ENCODE measurements around the gene POU5F1. TPM values are rescaled to one million over a fixed set of nuclear protein-coding genes. Genes with fewer than 3 reads are reported as not detected.
"Not testable (repeated sequence)": the region's sequence is repeated elsewhere in the genome, so short reads cannot be mapped to it uniquely, and the experiment has no call there.

POU5F1 gene
- total RNA-seq, 6 donors from 2014 or later = 4.1 to 13.6 (median 5.7) TPM

DNA sequence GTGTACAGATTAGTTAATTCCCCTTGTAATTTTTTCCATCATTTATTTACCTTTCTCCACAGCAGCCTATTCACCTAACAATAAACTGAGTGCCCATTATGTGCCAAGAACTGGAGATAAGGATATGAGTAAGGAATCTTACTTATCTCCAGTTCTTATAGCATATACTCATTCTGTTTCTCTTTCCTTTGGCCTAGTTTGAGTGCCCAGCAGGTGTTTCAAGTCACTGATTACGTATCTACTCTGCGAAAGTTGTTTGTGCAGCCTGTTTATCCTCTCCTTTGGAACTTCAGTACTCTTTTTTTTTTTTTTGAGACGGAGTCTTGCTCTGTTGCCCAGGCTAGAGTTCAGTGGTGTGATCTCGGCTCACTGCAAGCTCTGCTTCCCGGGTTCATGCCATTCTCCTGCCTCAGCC lies 17.3 kb upstream of the POU5F1 start:
- H3K4me3 ChIP-seq = no peak overlapping the region
- WGBS, 2 donors = 60 to 66% methylated on average over 5 of the region's 5 CpGs
- TF ChIP-seq EP300 (IDR thresholded peaks at IDR 0.05) (no peak), POLR2AphosphoS5 (IDR thresholded peaks at IDR 0.05) (no peak), POLR2A (IDR thresholded peaks at IDR 0.05) (no peak)
- TF ChIP-seq, protein P1, sequence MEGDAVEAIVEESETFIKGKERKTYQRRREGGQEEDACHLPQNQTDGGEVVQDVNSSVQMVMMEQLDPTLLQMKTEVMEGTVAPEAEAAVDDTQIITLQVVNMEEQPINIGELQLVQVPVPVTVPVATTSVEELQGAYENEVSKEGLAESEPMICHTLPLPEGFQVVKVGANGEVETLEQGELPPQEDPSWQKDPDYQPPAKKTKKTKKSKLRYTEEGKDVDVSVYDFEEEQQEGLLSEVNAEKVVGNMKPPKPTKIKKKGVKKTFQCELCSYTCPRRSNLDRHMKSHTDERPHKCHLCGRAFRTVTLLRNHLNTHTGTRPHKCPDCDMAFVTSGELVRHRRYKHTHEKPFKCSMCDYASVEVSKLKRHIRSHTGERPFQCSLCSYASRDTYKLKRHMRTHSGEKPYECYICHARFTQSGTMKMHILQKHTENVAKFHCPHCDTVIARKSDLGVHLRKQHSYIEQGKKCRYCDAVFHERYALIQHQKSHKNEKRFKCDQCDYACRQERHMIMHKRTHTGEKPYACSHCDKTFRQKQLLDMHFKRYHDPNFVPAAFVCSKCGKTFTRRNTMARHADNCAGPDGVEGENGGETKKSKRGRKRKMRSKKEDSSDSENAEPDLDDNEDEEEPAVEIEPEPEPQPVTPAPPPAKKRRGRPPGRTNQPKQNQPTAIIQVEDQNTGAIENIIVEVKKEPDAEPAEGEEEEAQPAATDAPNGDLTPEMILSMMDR (IDR thresholded peaks at IDR 0.05) = no peak
- H3K9me3 ChIP-seq = no peaks in the 10 kb centered on the region
- H3K4me1 ChIP-seq = peaks cover 0 to 10% (median 2%) of the 10 kb centered on the region in 4 donors
- H3K27ac ChIP-seq = peak overlapping the region in 1 of 4 donors; percentile 84
- no peaks in the 10 kb centered on the region for H3K27me3 ChIP-seq
- ATAC-seq (ENCODE audit: low FRiP score in 2 of 2) (no peak), DNase-seq (no peak)
- H3K36me3 ChIP-seq = no peaks in the 10 kb centered on the region

DNA sequence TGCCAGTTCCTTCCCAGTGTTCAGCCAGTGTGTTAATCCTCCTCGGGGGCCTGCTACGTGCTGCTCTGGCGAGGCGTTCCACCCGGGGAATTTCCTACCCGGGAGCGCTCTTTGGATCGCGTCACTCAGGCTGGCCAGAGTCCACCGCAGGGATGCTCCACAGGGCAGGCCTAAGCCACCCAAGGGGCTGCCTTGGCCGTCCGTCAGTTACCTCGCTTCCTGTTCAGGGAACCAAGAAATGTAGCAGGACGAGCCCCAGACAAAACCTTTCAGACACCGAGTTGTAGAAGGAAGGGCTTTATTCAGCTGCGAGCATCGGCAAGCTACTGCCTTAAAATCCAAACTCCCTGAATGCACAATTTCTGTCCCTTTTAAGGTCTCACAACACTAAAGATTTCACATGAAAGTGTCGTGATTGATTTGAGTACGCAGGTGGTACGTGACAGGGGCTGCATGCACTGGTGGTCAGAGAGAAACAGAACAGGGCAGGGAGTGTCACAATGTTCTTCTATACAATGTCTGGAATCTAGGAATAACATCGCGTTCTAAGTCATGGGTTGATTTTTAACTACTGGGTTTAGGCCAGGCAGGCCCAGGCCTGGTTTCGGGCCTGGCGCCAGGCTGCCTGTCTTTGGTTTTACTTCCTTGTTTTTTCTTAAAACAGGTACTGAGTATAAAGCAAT lies 15.7 kb upstream of the POU5F1 start:
- WGBS, 2 donors = 68 to 75% methylated on average over 21 to 24 of the region's 24 CpGs
- H3K9me3 ChIP-seq = no peaks in the 10 kb centered on the region
- TF ChIP-seq, protein P1 (IDR thresholded peaks at IDR 0.05) = no peak
- TF ChIP-seq POLR2A (IDR thresholded peaks at IDR 0.05) (peak in 1 of 4 donors; percentile 33), POLR2AphosphoS5 (IDR thresholded peaks at IDR 0.05) (peak in 1 of 2 donors; percentile 31), EP300 (IDR thresholded peaks at IDR 0.05) (no peak)
- ATAC-seq (ENCODE audit: low FRiP score in 2 of 2) (no peak), DNase-seq (peak; percentile 58 to 61)
- H3K4me1 ChIP-seq = peaks cover 0 to 10% (median 2%) of the 10 kb centered on the region in 4 donors
- H3K4me3 ChIP-seq = peak overlapping the region; percentile 4 to 38 (median 22)
- H3K36me3 ChIP-seq = no peaks in the 10 kb centered on the region
- H3K27ac ChIP-seq = peak overlapping the region; percentile 73 to 84 (median 78)
- H3K27me3 ChIP-seq = no peaks in the 10 kb centered on the region

DNA sequence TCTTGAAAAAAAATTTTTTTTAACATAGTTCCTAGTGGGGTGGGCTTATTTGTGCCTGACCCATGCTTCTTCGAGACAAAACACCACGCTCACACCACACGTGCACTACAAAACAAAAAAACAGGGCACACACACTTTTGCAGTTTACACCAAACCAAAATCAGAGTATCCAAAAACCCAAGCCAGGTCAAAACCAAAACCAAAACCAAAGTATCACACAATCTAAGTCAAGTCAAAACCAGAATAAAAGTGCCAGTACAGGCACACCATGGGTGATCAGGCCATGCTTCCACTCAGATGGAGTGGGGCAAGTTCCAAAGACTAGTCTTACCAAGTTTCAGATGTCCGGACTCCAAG lies 15.2 kb upstream of the POU5F1 start:
- H3K36me3 ChIP-seq; ATAC-seq (ENCODE audit: low FRiP score in 2 of 2); DNase-seq; H3K27me3 ChIP-seq; H3K9me3 ChIP-seq: not testable (repeated sequence)
- WGBS, 2 donors = 60 to 67% methylated on average over 4 of the region's 4 CpGs
- peaks cover 0 to 13% (median 2%) of the 10 kb centered on the region in 4 donors for H3K4me1 ChIP-seq
- H3K4me3 ChIP-seq = peak overlapping the region; percentile 4 to 38 (median 22)
- peak overlapping the region; percentile 73 to 84 (median 78) for H3K27ac ChIP-seq

DNA sequence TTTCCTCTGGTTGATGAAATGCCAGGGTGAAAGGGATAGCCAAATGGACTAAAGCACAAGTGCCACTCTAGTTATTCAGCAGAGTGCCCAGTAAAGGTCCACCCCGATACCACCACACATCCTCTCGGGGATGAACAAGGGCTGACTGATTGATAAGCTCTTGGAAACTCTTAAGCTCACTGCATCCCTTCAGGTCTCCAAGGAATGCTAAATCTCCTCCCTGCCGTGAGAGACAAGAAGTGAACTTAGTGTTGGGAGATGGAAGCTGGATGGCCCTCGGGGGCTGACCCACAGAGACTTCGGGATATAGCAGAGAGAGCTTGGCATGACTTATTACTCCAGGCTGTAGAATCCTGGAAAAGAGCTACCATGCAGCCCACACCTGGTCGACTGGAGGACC lies 13.4 kb upstream of the POU5F1 start:
- not testable (repeated sequence) for DNase-seq; H3K27ac ChIP-seq; H3K27me3 ChIP-seq; H3K36me3 ChIP-seq; ATAC-seq (ENCODE audit: low FRiP score in 2 of 2); H3K9me3 ChIP-seq
- peak overlapping the region in 1 of 4 donors; percentile 5 for H3K4me3 ChIP-seq
- WGBS, 2 donors = 81 to 83% methylated on average over 6 of the region's 6 CpGs
- peaks cover 0 to 22% (median 3%) of the 10 kb centered on the region in 4 donors for H3K4me1 ChIP-seq

DNA sequence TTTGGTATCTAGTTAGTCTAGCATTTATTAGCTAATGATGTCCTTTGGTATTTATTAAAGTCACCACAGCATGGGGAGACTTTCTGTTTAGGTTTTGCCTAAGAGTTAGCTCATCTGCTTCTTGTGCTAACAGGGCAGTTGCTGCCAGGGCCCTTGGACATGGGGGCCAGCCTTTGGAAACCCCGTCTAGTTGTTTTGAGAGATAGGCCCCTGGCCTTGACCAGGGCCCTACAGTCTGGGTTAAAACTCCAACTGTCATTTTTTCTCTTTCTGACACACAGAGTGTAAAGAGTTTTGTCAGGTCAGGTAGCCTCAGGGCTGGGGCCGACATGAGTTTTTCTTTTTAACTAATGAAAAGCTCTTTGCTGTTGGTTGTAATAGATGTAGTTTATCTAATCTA lies 12.8 kb upstream of the POU5F1 start:
- ATAC-seq (ENCODE audit: low FRiP score in 2 of 2); H3K27ac ChIP-seq; H3K36me3 ChIP-seq; H3K9me3 ChIP-seq; H3K4me3 ChIP-seq; H3K27me3 ChIP-seq; DNase-seq: not testable (repeated sequence)
- WGBS, 2 donors = 50 to 74% methylated on average over 2 of the region's 2 CpGs
- H3K4me1 ChIP-seq = peaks cover 0 to 28% (median 6%) of the 10 kb centered on the region in 4 donors

DNA sequence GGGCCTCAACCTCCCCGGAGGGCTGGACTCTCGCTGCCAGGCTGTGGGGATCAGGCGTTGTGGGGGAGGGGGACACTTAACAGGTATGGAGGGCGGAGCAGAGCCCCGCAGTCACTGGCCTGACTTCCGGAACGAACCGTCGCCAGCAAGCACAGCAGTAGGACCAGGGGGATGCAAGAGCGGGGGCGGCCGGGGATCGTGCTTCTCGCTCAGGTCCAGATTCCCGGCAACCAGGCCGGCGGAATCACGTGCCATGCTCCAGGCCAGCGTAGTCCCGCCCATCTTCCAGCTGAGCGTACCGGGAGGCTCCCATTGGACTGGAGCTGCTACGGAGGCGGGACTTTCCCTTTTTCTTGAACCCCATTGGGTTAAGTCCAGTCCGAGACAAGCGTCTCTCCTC lies 10.0 kb upstream of the POU5F1 start:
- DNase-seq (peak; percentile 67 to 86), ATAC-seq (ENCODE audit: low FRiP score in 2 of 2) (peak; percentile 96 to 99)
- Histone ChIP-seq H3K36me3 (no peaks in the 10 kb centered on the region), H3K4me3 (peak overlapping the region in 3 of 4 donors; percentile 33 to 58 (median 35)), H3K4me1 (peaks cover 0 to 21% (median 5%) of the 10 kb centered on the region in 4 donors), H3K27ac (peak overlapping the region in 2 of 4 donors; percentile 19 to 83), H3K9me3 (no peaks in the 10 kb centered on the region), H3K27me3 (no peaks in the 10 kb centered on the region)
- TF ChIP-seq, protein P1 (IDR thresholded peaks at IDR 0.05) = no peak
- TF ChIP-seq EP300 (IDR thresholded peaks at IDR 0.05) (no peak), POLR2A (IDR thresholded peaks at IDR 0.05) (peak in 1 of 4 donors; percentile 33), POLR2AphosphoS5 (IDR thresholded peaks at IDR 0.05) (no peak)
- 82 to 86% methylated on average over 18 to 23 of the region's 26 CpGs for WGBS, 2 donors
